ENCODE data around the gene ADAMTS2. TPM values are rescaled to one million over a fixed set of nuclear protein-coding genes. Genes with fewer than 3 reads are reported as not detected.

Gene ADAMTS2
- polyA plus RNA-seq, 3 donors, result 0.74 to 2.3 TPM; not detected in 1

DNA sequence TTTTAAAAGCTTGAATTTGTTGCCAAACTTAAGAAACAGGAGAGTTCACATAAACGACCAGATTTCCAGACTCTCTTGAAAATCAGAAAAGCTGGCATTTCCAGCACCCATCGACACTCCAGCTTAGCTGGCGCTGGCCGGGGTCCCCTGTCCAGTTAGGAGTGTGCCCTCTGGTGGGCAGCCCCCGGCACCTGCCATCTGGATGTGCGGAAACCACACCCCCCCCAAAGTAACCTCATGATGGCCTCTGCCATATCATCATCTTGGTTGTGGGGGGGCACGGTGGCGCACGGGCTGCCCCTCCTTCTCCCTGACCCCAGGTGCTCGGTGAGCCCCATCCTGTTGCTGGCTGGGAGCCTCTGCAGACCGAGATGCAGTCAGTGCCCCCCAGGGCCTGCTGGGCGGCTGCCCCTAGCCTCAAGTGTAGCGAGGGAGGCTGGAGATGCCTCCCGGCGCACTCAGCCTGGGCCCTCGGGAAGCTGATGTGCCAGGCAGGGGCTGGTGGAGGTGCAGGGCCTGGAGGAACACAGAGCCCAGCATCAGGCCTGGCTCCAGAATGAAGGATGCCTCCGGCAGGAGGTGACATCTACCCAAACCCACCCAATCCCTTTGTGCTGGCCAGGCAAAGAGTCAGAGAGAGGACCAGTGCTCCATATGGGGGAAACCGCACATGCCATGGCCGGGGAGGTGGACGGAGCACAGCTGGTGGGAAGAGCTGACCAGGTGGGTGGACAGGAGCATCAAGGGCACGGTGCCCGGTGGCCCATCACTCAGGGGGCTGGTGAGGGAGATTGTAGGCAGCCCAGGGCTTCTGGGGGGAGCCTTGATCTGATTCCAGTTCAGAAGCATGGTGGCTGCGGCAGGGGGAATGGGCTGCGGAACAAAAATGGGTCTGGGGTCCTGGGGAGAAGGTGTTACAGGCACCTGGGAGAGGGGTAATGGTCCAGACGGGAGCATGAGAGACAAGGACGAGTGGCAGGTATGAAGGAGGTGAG, 70.6 kb downstream of the ADAMTS2 start:
- H3K79me2 ChIP-seq (ENCODE audit: insufficient read depth, low read length), result no peaks in the 10 kb centered on the region
- Mint-ChIP-seq H3K27ac (peak overlapping the region in 2 of 7 donors; percentile 5 to 30), H3K27me3 (ENCODE audit: low read depth in 3 of 3) (peaks cover 0 to 7% (median 4%) of the 10 kb centered on the region in 3 donors), H3K4me1 (no peaks in the 10 kb centered on the region), H3K4me3 (no peak overlapping the region), H3K9me3 (no peaks in the 10 kb centered on the region), H3K36me3 (no peaks in the 10 kb centered on the region)
- no peak for DNase-seq
- H4K20me1 ChIP-seq (ENCODE audit: insufficient read depth, low read length), result no peaks in the 10 kb centered on the region
- no peak overlapping the region for H2AFZ ChIP-seq (ENCODE audit: insufficient read depth, low read depth, low read length, poor library complexity, severe bottlenecking)
- H3K27ac ChIP-seq (ENCODE audit: low read depth in 1 of 2, low read length in 2 of 2), result no peak overlapping the region
- no peaks in the 10 kb centered on the region for H3K27me3 ChIP-seq (ENCODE audit: control insufficient read depth in 2 of 2, insufficient read depth in 2 of 2, low read length in 2 of 2)
- H3K9me3 ChIP-seq (replicated peaks in 1 of 2; ENCODE audit: control insufficient read depth in 1 of 2, insufficient read depth in 1 of 2, low read length in 2 of 2), result no peaks in the 10 kb centered on the region
- intact Hi-C loops (cut with micrococcal nuclease), result no loop called here
- H3K36me3 ChIP-seq (replicated peaks in 1 of 2; ENCODE audit: control insufficient read depth in 1 of 2, insufficient read depth in 2 of 2, low read length in 2 of 2), result no peaks in the 10 kb centered on the region
- TF ChIP-seq, protein P1, sequence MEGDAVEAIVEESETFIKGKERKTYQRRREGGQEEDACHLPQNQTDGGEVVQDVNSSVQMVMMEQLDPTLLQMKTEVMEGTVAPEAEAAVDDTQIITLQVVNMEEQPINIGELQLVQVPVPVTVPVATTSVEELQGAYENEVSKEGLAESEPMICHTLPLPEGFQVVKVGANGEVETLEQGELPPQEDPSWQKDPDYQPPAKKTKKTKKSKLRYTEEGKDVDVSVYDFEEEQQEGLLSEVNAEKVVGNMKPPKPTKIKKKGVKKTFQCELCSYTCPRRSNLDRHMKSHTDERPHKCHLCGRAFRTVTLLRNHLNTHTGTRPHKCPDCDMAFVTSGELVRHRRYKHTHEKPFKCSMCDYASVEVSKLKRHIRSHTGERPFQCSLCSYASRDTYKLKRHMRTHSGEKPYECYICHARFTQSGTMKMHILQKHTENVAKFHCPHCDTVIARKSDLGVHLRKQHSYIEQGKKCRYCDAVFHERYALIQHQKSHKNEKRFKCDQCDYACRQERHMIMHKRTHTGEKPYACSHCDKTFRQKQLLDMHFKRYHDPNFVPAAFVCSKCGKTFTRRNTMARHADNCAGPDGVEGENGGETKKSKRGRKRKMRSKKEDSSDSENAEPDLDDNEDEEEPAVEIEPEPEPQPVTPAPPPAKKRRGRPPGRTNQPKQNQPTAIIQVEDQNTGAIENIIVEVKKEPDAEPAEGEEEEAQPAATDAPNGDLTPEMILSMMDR (IDR thresholded peaks at IDR 0.05), result no peak
- no peaks in the 10 kb centered on the region for H3K4me1 ChIP-seq (ENCODE audit: control insufficient read depth in 1 of 2, insufficient read depth in 2 of 2, low read length in 2 of 2)
- H3K9ac ChIP-seq (ENCODE audit: insufficient read depth, low read length, poor library complexity, severe bottlenecking), result no peak overlapping the region
- 90% methylated on average over 23 of the region's 26 CpGs for WGBS (ENCODE audit: insufficient coverage)
- H3K4me3 ChIP-seq (replicated peaks in 1 of 3; ENCODE audit: low read depth in 2 of 3, low read length in 3 of 3), result no peak overlapping the region
- no peak overlapping the region for H3K4me2 ChIP-seq (replicated peaks; ENCODE audit: extremely low read depth, low read length, poor library complexity, severe bottlenecking)

DNA sequence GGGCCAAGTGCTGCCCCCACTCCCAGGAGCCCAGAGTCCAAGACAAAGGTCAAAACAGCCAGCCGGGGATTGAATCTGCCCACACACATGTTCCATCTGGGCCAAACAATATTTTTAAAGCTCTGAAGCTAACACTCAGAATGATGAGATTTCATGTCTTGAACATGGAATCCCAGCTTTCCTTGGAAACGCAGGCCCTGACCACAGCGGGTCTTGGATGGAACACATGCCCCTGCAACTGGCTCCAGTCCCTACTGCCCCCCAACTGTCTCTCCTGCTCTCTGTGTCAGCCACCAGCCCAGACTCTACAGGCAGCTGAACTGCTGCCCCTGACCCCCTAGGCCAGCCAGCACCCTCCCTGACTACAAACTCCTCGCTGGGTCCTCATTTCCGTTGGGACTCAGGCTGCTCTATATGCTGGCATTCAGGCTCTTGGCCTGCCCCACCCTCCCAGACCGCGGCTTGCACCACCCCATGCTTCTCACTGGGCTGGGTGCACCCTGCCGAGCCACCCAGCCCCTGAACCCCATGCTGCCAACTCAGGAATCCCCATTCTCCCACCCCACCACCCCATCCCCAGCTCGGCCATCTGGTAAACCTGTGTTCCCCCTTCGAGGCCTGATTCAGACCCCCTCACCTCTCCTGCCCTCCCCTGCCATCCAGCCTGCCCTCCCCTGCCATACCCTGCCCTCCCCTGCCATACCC, 71.7 kb downstream of the ADAMTS2 start:
- no peak for DNase-seq
- Histone ChIP-seq H3K4me2 (replicated peaks; ENCODE audit: extremely low read depth, low read length, poor library complexity, severe bottlenecking) (no peak overlapping the region), H3K9me3 (replicated peaks in 1 of 2; ENCODE audit: control insufficient read depth in 1 of 2, insufficient read depth in 1 of 2, low read length in 2 of 2) (no peaks in the 10 kb centered on the region), H3K4me3 (replicated peaks in 1 of 3; ENCODE audit: low read depth in 2 of 3, low read length in 3 of 3) (no peak overlapping the region), H3K9ac (ENCODE audit: insufficient read depth, low read length, poor library complexity, severe bottlenecking) (no peak overlapping the region), H2AFZ (ENCODE audit: insufficient read depth, low read depth, low read length, poor library complexity, severe bottlenecking) (no peak overlapping the region), H3K27me3 (ENCODE audit: control insufficient read depth in 2 of 2, insufficient read depth in 2 of 2, low read length in 2 of 2) (no peaks in the 10 kb centered on the region), H4K20me1 (ENCODE audit: insufficient read depth, low read length) (no peaks in the 10 kb centered on the region), H3K79me2 (ENCODE audit: insufficient read depth, low read length) (no peaks in the 10 kb centered on the region), H3K36me3 (replicated peaks in 1 of 2; ENCODE audit: control insufficient read depth in 1 of 2, insufficient read depth in 2 of 2, low read length in 2 of 2) (no peaks in the 10 kb centered on the region), H3K27ac (ENCODE audit: low read depth in 1 of 2, low read length in 2 of 2) (no peak overlapping the region), H3K4me1 (ENCODE audit: control insufficient read depth in 1 of 2, insufficient read depth in 2 of 2, low read length in 2 of 2) (no peaks in the 10 kb centered on the region)
- TF ChIP-seq, protein P1 (IDR thresholded peaks at IDR 0.05), result no peak
- Mint-ChIP-seq H3K27me3 (ENCODE audit: low read depth in 3 of 3) (peaks cover 0 to 7% (median 4%) of the 10 kb centered on the region in 3 donors), H3K4me1 (no peaks in the 10 kb centered on the region), H3K4me3 (no peak overlapping the region), H3K9me3 (no peaks in the 10 kb centered on the region), H3K36me3 (no peaks in the 10 kb centered on the region), H3K27ac (peak overlapping the region in 1 of 7 donors; percentile 26)
- intact Hi-C loops (cut with micrococcal nuclease), result no loop called here
- WGBS (ENCODE audit: insufficient coverage), result 93% methylated on average over 7 of the region's 10 CpGs
